ENCODE measurements around the gene DNAAF6.

- TF ChIP-seq CTCF (conservative IDR thresholded peaks at IDR 0.05; ENCODE audit: low read length) (no peak), EZH2phosphoT487 (IDR thresholded peaks at IDR 0.05; ENCODE audit: borderline replicate concordance) (no peak)
Measured at GRCh38 chrX:107206697-107207065, 270 bp downstream of the DNAAF6 start.

Data from Loucy (cell line).